ENCODE results near the gene STXBP6. TPM values are rescaled to one million over a fixed set of nuclear protein-coding genes. Genes with fewer than 3 reads are reported as not detected.

The STXBP6 gene
- total and polyA plus RNA-seq, 9 donors: 1.0 to 9.3 (median 5.5) TPM

GRCh38 chr14:24915958-24916595 lies 133.9 kb downstream of the STXBP6 start:
- no peak for DNase-seq
- intact Hi-C loops (cut with DNase I): no loop called here
- Histone ChIP-seq H3K9me3 (no peaks in the 10 kb centered on the region), H3K4me1 (ENCODE audit: insufficient read depth) (no peaks in the 10 kb centered on the region), H3K36me3 (no peaks in the 10 kb centered on the region), H3K4me3 (no peak overlapping the region), H3K27me3 (no peaks in the 10 kb centered on the region), H3K27ac (no peak overlapping the region)
- no peak for TF ChIP-seq POLR2A (IDR thresholded peaks at IDR 0.05)
- TF ChIP-seq EP300 (IDR thresholded peaks at IDR 0.05): no peak
- TF ChIP-seq CTCF (IDR thresholded peaks at IDR 0.05): no peak
- WGBS, 3 donors: 81 to 87% (median 82%) methylated on average over 2 of the region's 2 CpGs

DNA sequence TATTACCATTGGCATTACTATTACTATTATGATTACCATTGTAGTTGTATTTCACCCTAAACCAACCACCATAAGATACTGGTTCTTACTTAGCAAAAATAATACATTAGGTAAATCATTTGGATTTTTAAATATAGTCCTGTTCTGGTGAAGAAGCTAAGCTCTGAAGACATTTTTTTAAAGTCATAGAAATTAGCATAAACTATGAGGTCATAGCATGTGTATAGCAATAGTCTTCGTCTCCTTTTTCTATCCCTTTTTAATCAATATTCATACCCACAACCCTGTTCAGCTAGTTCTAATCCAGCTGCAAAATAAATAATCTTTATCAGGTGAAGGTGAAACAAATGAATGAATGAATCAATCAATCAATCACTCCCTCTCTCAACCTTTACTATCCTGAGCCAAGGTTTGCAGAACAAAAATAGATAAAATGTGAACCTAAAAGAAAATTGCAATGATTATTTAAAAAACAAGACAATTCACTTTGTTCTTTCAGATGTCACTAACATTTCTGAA lies 134.5 kb downstream of the STXBP6 start:
- TF ChIP-seq EP300 (IDR thresholded peaks at IDR 0.05) (no peak), POLR2A (IDR thresholded peaks at IDR 0.05) (no peak), CTCF (IDR thresholded peaks at IDR 0.05) (no peak)
- H3K4me3 ChIP-seq: no peak overlapping the region
- H3K27me3 ChIP-seq: no peaks in the 10 kb centered on the region
- DNase-seq: no peak
- H3K36me3 ChIP-seq: no peaks in the 10 kb centered on the region
- H3K27ac ChIP-seq: no peak overlapping the region
- intact Hi-C loops (cut with DNase I): no loop called here
- WGBS, 3 donors: 89 to 90% (median 90%) methylated on average over 1 of the region's 1 CpG
- H3K4me1 ChIP-seq (ENCODE audit: insufficient read depth): no peaks in the 10 kb centered on the region
- no peaks in the 10 kb centered on the region for H3K9me3 ChIP-seq

DNA sequence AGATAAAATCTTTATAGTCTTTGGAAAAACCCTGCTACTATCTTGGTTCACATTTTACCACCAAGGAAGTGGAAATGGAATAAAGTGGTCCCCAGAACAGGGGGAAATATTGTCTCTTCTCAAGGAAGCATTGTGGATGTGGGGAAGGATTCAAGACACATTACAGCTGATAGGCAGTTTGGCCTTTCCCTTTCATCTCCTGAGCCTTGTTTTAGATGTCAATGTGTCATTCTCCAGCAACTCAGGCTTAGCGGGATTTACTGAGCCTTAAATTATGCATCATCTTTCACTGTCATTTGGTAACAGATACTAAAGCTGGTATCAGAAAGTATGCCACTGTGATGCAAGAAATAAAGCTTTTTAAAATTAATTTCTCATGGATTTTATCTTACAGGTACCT lies 136.2 kb downstream of the STXBP6 start:
- Histone ChIP-seq H3K27me3 (no peaks in the 10 kb centered on the region), H3K27ac (no peak overlapping the region), H3K36me3 (no peaks in the 10 kb centered on the region), H3K4me3 (no peak overlapping the region), H3K4me1 (ENCODE audit: insufficient read depth) (no peaks in the 10 kb centered on the region), H3K9me3 (no peaks in the 10 kb centered on the region)
- no peak for DNase-seq
- no peak for TF ChIP-seq EP300 (IDR thresholded peaks at IDR 0.05)
- no peak for TF ChIP-seq POLR2A (IDR thresholded peaks at IDR 0.05)
- no peak for TF ChIP-seq CTCF (IDR thresholded peaks at IDR 0.05)
- 82 to 94% (median 88%) methylated on average over 1 of the region's 1 CpG for WGBS, 3 donors
- intact Hi-C loops (cut with DNase I): no loop called here

GRCh38 chr14:24913021-24913420 lies 136.9 kb downstream of the STXBP6 start:
- Histone ChIP-seq H3K27ac (no peak overlapping the region), H3K4me1 (ENCODE audit: insufficient read depth) (no peaks in the 10 kb centered on the region), H3K9me3 (no peaks in the 10 kb centered on the region), H3K4me3 (no peak overlapping the region), H3K27me3 (no peaks in the 10 kb centered on the region), H3K36me3 (no peaks in the 10 kb centered on the region)
- TF ChIP-seq EP300 (IDR thresholded peaks at IDR 0.05): no peak
- no peak for TF ChIP-seq CTCF (IDR thresholded peaks at IDR 0.05)
- TF ChIP-seq POLR2A (IDR thresholded peaks at IDR 0.05): no peak
- DNase-seq: no peak
- intact Hi-C loops (cut with DNase I): no loop called here
- 89 to 95% (median 94%) methylated on average over 1 of the region's 1 CpG for WGBS, 3 donors
